Neural cell (in vitro differentiated cells): ENCODE results near the gene NEU3.

Experiments used
- CTCF ChIP-seq: fragments of 450-650 bp; IDR thresholded peaks from 2 replicates; pipeline ENCODE4 v1.5.1; 2014; ENCODE audit warnings: antibody characterized with exemption, mild to moderate bottlenecking, moderate library complexity; ENCODE audit not compliant: poor library complexity, severe bottlenecking
- EZH2 ChIP-seq: fragments of 200-600, 300-800 bp; shearing (Covaris generic), sonication (generic); IDR thresholded peaks from 2 replicates; pipeline ENCODE4 v1.6.1; 2014; ENCODE audit warnings: antibody characterized with exemption, low read length, borderline replicate concordance, mild to moderate bottlenecking; ENCODE audit not compliant: insufficient read depth, poor library complexity, severe bottlenecking
- POLR2AphosphoS5 ChIP-seq: IDR thresholded peaks from 2 replicates; pipeline ENCODE4 v1.6.1; 2012
- RAD21 ChIP-seq: fragments of 450-650 bp; conservative IDR thresholded peaks from 2 replicates; pipeline ENCODE4 v1.6.1; 2014; ENCODE audit warnings: antibody characterized with exemption, mild to moderate bottlenecking, moderate library complexity
- SMC3 ChIP-seq: fragments of 450-650 bp; conservative IDR thresholded peaks from 2 replicates; pipeline ENCODE4 v1.6.1; 2014; ENCODE audit warnings: antibody characterized with exemption, mild to moderate bottlenecking, moderate library complexity; ENCODE audit not compliant: poor library complexity
- TAF1 ChIP-seq: IDR thresholded peaks from 2 replicates; pipeline ENCODE4 v1.6.1; 2012; ENCODE audit warnings: low read depth

GRCh38 chr11:75013051-75013450 is 24.3 kb downstream of the NEU3 start:
- TF ChIP-seq SMC3 (no peak), CTCF (no peak), POLR2AphosphoS5 (no peak), RAD21 (no peak), EZH2 (no peak), TAF1 (no peak)
